ENCODE data around the gene WBP2.
A peak's percentile ranks its signal among the peaks of the same experiment; 100 is the strongest.

The WBP2 gene

GRCh38 chr17:75831032-75831571 lies 24.0 kb downstream of the WBP2 start:
- no peak for TF ChIP-seq CTCF (IDR thresholded peaks at IDR 0.05; ENCODE audit: extremely low read depth, missing control alignments)
- DNase-seq (ENCODE audit: low spot score), result no peak

- peak; percentile 48 for TF ChIP-seq CTCF (IDR thresholded peaks at IDR 0.05; ENCODE audit: extremely low read depth, missing control alignments)
- peak; percentile 65 for DNase-seq (ENCODE audit: low spot score)
These were observed 24.7 kb downstream of the WBP2 start for GRCh38 chr17:75830164-75831031.

- DNase-seq (ENCODE audit: low spot score), result no peak
- no peak for TF ChIP-seq CTCF (IDR thresholded peaks at IDR 0.05; ENCODE audit: extremely low read depth, missing control alignments)
These were observed 25.4 kb downstream of the WBP2 start for GRCh38 chr17:75829747-75830146.

GRCh38 chr17:75828741-75829140 lies 26.4 kb downstream of the WBP2 start:
- no peak for TF ChIP-seq CTCF (IDR thresholded peaks at IDR 0.05; ENCODE audit: extremely low read depth, missing control alignments)

GRCh38 chr17:75828076-75828400 lies 27.1 kb downstream of the WBP2 start:
- DNase-seq (ENCODE audit: low spot score), result no peak
- no peak for TF ChIP-seq CTCF (IDR thresholded peaks at IDR 0.05; ENCODE audit: extremely low read depth, missing control alignments)

More at GRCh38 chr17:75828741-75829140, 26.4 kb downstream of the WBP2 start:
- no peak for DNase-seq (ENCODE audit: low spot score)

- peak; percentile 92 for DNase-seq (ENCODE audit: low spot score)
- peak; percentile 76 for TF ChIP-seq CTCF (IDR thresholded peaks at IDR 0.05; ENCODE audit: extremely low read depth, missing control alignments)
These were observed 27.6 kb downstream of the WBP2 start for GRCh38 chr17:75827308-75828075.
